Loucy (cell line): ENCODE data around the gene ESR1.

ENCODE experiments used
- EZH2phosphoT487 ChIP-seq: fragments of 200-600 bp; IDR thresholded peaks from 2 replicates; pipeline ENCODE4 v1.6.1; 2018; ENCODE audit warnings: antibody characterized with exemption, mild to moderate bottlenecking, moderate library complexity, borderline replicate concordance
- TF ChIP-seq, protein P1 (sequence below): fragments of 200-600 bp; sonication (generic); conservative IDR thresholded peaks from 2 replicates; pipeline ENCODE4 v1.5.1; 2014; ENCODE audit warnings: mild to moderate bottlenecking, antibody characterized with exemption, low read length

GRCh38 chr6:152059909-152060308 lies 252.4 kb downstream of the ESR1 start:
- TF ChIP-seq, protein P1, sequence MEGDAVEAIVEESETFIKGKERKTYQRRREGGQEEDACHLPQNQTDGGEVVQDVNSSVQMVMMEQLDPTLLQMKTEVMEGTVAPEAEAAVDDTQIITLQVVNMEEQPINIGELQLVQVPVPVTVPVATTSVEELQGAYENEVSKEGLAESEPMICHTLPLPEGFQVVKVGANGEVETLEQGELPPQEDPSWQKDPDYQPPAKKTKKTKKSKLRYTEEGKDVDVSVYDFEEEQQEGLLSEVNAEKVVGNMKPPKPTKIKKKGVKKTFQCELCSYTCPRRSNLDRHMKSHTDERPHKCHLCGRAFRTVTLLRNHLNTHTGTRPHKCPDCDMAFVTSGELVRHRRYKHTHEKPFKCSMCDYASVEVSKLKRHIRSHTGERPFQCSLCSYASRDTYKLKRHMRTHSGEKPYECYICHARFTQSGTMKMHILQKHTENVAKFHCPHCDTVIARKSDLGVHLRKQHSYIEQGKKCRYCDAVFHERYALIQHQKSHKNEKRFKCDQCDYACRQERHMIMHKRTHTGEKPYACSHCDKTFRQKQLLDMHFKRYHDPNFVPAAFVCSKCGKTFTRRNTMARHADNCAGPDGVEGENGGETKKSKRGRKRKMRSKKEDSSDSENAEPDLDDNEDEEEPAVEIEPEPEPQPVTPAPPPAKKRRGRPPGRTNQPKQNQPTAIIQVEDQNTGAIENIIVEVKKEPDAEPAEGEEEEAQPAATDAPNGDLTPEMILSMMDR, result no peak
- TF ChIP-seq EZH2phosphoT487, result no peak
